ENCODE results near the gene CDKAL1. TPM values are rescaled to one million over a fixed set of nuclear protein-coding genes. Genes with fewer than 3 reads are reported as not detected.

The CDKAL1 gene
- total and polyA plus RNA-seq, 2 of the 13 experiments (the other 11 are each of a cell fraction or from before 2014, with no cell fraction given) = 9.5 to 27.7 TPM

DNA sequence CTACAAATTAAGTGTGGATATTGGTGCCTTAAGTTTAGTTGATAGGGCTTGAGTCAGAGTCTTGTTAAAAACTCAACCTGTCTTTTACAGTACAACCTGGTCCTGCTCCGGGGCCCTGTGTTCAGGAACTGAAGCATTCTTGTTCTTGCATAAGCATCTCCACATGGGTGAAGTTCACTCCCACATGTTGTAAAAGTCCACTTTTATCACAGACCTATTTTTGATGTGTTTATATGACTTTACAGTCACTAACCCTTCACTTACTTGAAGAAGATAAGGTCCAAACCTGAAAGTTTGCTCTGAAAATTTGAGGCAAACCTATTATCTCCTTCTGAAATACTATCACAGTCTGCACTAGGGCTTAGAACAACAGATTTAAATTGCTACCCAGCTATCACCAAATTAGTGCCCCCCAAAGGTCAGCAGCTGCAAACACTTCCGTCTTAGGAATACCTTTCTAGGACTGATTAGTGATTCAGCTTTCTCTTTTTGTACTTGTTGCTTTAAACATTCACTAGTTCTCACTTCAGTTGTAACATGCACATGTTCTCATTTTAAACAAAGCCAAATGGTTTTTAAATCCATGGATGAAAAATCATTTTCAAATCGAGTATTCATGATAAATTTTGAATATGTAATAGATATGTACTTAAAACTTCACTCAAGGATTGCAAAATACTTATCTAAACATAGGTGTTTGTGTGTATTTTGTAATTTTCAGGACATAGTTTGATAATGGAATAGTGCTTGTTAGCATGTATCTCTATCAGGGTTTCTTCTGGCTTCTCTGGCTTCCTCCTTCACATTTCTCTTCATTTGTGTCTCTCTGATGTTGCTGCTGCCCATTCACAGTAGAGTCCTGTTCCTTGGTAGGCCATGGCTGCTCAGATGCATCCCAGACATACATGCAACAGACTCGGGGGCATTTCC is 589.5 kb downstream of the CDKAL1 start:
- in situ Hi-C loops (cut with HindIII; ENCODE audit: extremely low pct_ligation_motif_present, low pct_unique_long_range_greater_than_20kb) = no loop called here
- Histone ChIP-seq H3K36me3 (replicated peaks in 1 of 2; ENCODE audit: control insufficient read depth in 1 of 2, insufficient read depth in 2 of 2, low read length in 2 of 2) (no peaks in the 10 kb centered on the region), H2AFZ (ENCODE audit: low read length) (no peak overlapping the region), H3K4me2 (ENCODE audit: low read depth, low read length) (no peak overlapping the region), H4K20me1 (ENCODE audit: insufficient read depth, low read length) (no peaks in the 10 kb centered on the region), H3K27ac (ENCODE audit: extremely low read length, insufficient read depth, low read length) (no peak overlapping the region), H3K4me1 (ENCODE audit: insufficient read depth, low read length) (0 out of 2 replicates have a peak, but pooled peaks cover 7% of the 10 kb centered on the region), H3K79me2 (ENCODE audit: insufficient read depth, low read length) (no peaks in the 10 kb centered on the region), H3K9me3 (ENCODE audit: low read length) (no peaks in the 10 kb centered on the region), H3K27me3 (ENCODE audit: control insufficient read depth in 1 of 2, insufficient read depth in 2 of 2, low read length in 2 of 2) (no peaks in the 10 kb centered on the region), H3K9ac (ENCODE audit: insufficient read depth, low read depth, low read length) (no peak overlapping the region), H3K4me3 (replicated peaks in 1 of 3; ENCODE audit: insufficient read depth in 1 of 3, low read depth in 2 of 3, low read length in 3 of 3) (no peak overlapping the region)
- no TSS peak for BruUV-seq (replicated peaks)
- ChIA-PET POLR2A (no interaction called here), CTCF (ENCODE audit: low intra/inter-chr PET ratio, low total read pairs) (no interaction called here)
- FAIRE-seq (no peak), ATAC-seq (no peak; the same call in 2 of the 3 replicates), DNase-seq (ENCODE audit: low spot score) (no peak)
- 79% methylated on average over 4 of the region's 4 CpGs for WGBS (ENCODE audit: low lambda C conversion rate)
- TF ChIP-seq, protein P1, sequence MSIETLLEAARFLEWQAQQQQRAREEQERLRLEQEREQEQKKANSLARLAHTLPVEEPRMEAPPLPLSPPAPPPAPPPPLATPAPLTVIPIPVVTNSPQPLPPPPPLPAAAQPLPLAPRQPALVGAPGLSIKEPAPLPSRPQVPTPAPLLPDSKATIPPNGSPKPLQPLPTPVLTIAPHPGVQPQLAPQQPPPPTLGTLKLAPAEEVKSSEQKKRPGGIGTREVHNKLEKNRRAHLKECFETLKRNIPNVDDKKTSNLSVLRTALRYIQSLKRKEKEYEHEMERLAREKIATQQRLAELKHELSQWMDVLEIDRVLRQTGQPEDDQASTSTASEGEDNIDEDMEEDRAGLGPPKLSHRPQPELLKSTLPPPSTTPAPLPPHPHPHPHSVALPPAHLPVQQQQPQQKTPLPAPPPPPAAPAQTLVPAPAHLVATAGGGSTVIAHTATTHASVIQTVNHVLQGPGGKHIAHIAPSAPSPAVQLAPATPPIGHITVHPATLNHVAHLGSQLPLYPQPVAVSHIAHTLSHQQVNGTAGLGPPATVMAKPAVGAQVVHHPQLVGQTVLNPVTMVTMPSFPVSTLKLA (IDR thresholded peaks at IDR 0.05) = peak; percentile 85
- TF ChIP-seq ZNF660 (CRISPR knock-in tag; IDR thresholded peaks at IDR 0.05; ENCODE audit: borderline replicate concordance, low read depth) = no peak
- no peak for TF ChIP-seq SNAPC2 (CRISPR knock-in tag; IDR thresholded peaks at IDR 0.05)
- no peak for TF ChIP-seq ZBTB3 (CRISPR knock-in tag; IDR thresholded peaks at IDR 0.05; ENCODE audit: borderline replicate concordance, low read depth)
- TF ChIP-seq, protein P2, sequence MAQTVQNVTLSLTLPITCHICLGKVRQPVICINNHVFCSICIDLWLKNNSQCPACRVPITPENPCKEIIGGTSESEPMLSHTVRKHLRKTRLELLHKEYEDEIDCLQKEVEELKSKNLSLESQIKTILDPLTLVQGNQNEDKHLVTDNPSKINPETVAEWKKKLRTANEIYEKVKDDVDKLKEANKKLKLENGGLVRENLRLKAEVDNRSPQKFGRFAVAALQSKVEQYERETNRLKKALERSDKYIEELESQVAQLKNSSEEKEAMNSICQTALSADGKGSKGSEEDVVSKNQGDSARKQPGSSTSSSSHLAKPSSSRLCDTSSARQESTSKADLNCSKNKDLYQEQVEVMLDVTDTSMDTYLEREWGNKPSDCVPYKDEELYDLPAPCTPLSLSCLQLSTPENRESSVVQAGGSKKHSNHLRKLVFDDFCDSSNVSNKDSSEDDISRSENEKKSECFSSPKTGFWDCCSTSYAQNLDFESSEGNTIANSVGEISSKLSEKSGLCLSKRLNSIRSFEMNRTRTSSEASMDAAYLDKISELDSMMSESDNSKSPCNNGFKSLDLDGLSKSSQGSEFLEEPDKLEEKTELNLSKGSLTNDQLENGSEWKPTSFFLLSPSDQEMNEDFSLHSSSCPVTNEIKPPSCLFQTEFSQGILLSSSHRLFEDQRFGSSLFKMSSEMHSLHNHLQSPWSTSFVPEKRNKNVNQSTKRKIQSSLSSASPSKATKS (CRISPR knock-in tag; IDR thresholded peaks at IDR 0.05) = no peak
- TF ChIP-seq DMAP1 (CRISPR knock-in tag; IDR thresholded peaks at IDR 0.05) = no peak
- intact Hi-C loops (cut with micrococcal nuclease; ENCODE audit: unreplicated experiment) = no loop called here
